IMR-90 (cell line): Measurements from ENCODE around the gene WIPF1. TPM values are rescaled to one million over a fixed set of nuclear protein-coding genes. Genes with fewer than 3 reads are reported as not detected.

ENCODE experiments used
- ATAC-seq: fragments of 200-7000 bp; cut with Tn5 transposase; 2 replicates; pipeline ENCODE4 v1.9.1; 2020; ENCODE audit warnings: low read depth, mild to moderate bottlenecking, moderate library complexity
- BruUV-seq: library from RNA; stranded (reverse); fragments of 400-500 nt; replicated peaks from 2 replicates; lab custom pipeline; 2021; lab: Mats Ljungman, UMichigan
- CTCF ChIA-PET: fragments of 300-600 bp; formaldehyde crosslinking; extraction: SDS; loops from one replicate; lab custom pipeline; 2021; ENCODE audit warnings: antibody characterized with exemption; lab: Yijun Ruan, JAX
- POLR2A ChIA-PET: fragments of 300-600 bp; sonication (Branson Sonifier 250); formaldehyde crosslinking; loops from one replicate; lab custom pipeline; 2022; ENCODE audit warnings: antibody characterized with exemption; ENCODE audit not compliant: unreplicated experiment; lab: Charles Lee
- DNase-seq: peaks from one replicate; pipeline ENCODE4 v3.0.0; 2013
- H2AFZ ChIP-seq: replicated peaks from 2 replicates; pipeline ENCODE3; 2013; ENCODE audit warnings: low read length, mild to moderate bottlenecking; ENCODE audit not compliant: poor library complexity
- H2AK5ac ChIP-seq: 2 replicates; pipeline ENCODE4 v1.6.1; 2013; ENCODE audit warnings: low read depth, low read length, inconsistent platforms
- H2AK9ac ChIP-seq: replicated peaks from 2 replicates; pipeline ENCODE3; 2013; ENCODE audit warnings: mild to moderate bottlenecking, low read depth, low read length, moderate library complexity; ENCODE audit not compliant: poor library complexity
- H2BK120ac ChIP-seq: 2 replicates; pipeline ENCODE4 v1.6.1; 2013; ENCODE audit warnings: low read depth, low read length, inconsistent platforms
- H2BK15ac ChIP-seq: 3 replicates; pipeline ENCODE4 v1.6.1; 2013; ENCODE audit warnings: low read depth, low read length, inconsistent platforms
- H2BK20ac ChIP-seq: 2 replicates; pipeline ENCODE4 v1.6.1; 2013; ENCODE audit warnings: low read depth, mild to moderate bottlenecking, inconsistent platforms, low read length, moderate library complexity
- H2BK5ac ChIP-seq: 2 replicates; pipeline ENCODE4 v1.6.1; 2013; ENCODE audit warnings: mild to moderate bottlenecking, low read depth, low read length, inconsistent platforms; ENCODE audit not compliant: poor library complexity, severe bottlenecking
- H3K14ac ChIP-seq: replicated peaks from 2 replicates; pipeline ENCODE4 v1.6.1; 2013; ENCODE audit warnings: low read depth, low read length, inconsistent platforms
- H3K18ac ChIP-seq: 2 replicates; pipeline ENCODE4 v1.6.1; 2013; ENCODE audit warnings: low read depth, low read length, control low read depth
- H3K23ac ChIP-seq: 2 replicates; pipeline ENCODE4 v1.6.1; 2013; ENCODE audit warnings: low read depth, low read length, inconsistent platforms
- H3K27ac ChIP-seq: 2 replicates; pipeline ENCODE4 v1.5.1; 2013; ENCODE audit warnings: mild to moderate bottlenecking, control low read depth, low read length; ENCODE audit not compliant: insufficient read depth
- H3K27me3 ChIP-seq: 2 replicates; pipeline ENCODE4 v1.6.1; 2013; ENCODE audit warnings: low read length; ENCODE audit not compliant: control insufficient read depth, insufficient read depth
- H3K36me3 ChIP-seq: 2 replicates; pipeline ENCODE4 v1.6.1; 2013; ENCODE audit warnings: low read length, mixed read lengths; ENCODE audit not compliant: control insufficient read depth, insufficient read depth
- H3K4ac ChIP-seq: 2 replicates; pipeline ENCODE4 v1.6.1; 2013; ENCODE audit warnings: low read depth, low read length, inconsistent platforms
- H3K4me1 ChIP-seq: 2 replicates; pipeline ENCODE4 v1.6.1; 2013; ENCODE audit warnings: low read length, mixed read lengths; ENCODE audit not compliant: control insufficient read depth, insufficient read depth
- H3K4me2 ChIP-seq: 2 replicates; pipeline ENCODE4 v1.6.1; 2013; ENCODE audit warnings: low read depth, mild to moderate bottlenecking, control low read depth, low read length, moderate library complexity
- H3K4me3 ChIP-seq: 2 replicates; pipeline ENCODE4 v1.5.1; 2013; ENCODE audit warnings: low read depth, mild to moderate bottlenecking, control low read depth, low read length, moderate library complexity; ENCODE audit not compliant: insufficient read depth
- H3K56ac ChIP-seq: 2 replicates; pipeline ENCODE4 v1.6.1; 2013; ENCODE audit warnings: low read length, inconsistent platforms; ENCODE audit not compliant: insufficient read depth; ENCODE audit errors: extremely low read depth
- H3K79me1 ChIP-seq, 2 experiments: 2 replicates each; pipeline ENCODE4 v1.6.1; 2013; ENCODE audit warnings: low read length in 2 of 2, inconsistent platforms in 1 of 2, low read depth in 1 of 2
- H3K9ac ChIP-seq: 2 replicates; pipeline ENCODE4 v1.6.1; 2013; ENCODE audit warnings: low read depth, low read length, control low read depth
- H3K9me1 ChIP-seq: 2 replicates; pipeline ENCODE4 v1.6.1; 2013; ENCODE audit warnings: low read length, inconsistent platforms; ENCODE audit not compliant: insufficient read depth
- H3K9me3 ChIP-seq: 2 replicates; pipeline ENCODE4 v1.6.1; 2013; ENCODE audit warnings: low read length; ENCODE audit not compliant: control insufficient read depth, insufficient read depth
- H4K20me1 ChIP-seq: 2 replicates; pipeline ENCODE4 v1.6.1; 2013; ENCODE audit warnings: low read length, inconsistent platforms; ENCODE audit not compliant: insufficient read depth
- H4K5ac ChIP-seq: 2 replicates; pipeline ENCODE4 v1.6.1; 2013; ENCODE audit warnings: mild to moderate bottlenecking, low read depth, low read length, control low read depth
- H4K8ac ChIP-seq, 2 experiments: 2 replicates each; pipeline ENCODE4 v1.6.1; 2013; ENCODE audit warnings: low read depth in 2 of 2, low read length in 2 of 2, control low read depth in 1 of 2, inconsistent platforms in 1 of 2
- H4K91ac ChIP-seq: 2 replicates; pipeline ENCODE4 v1.6.1; 2013; ENCODE audit warnings: low read depth, low read length, inconsistent platforms; ENCODE audit not compliant: insufficient read depth
- CEBPB ChIP-seq: IDR thresholded peaks from 2 replicates; pipeline ENCODE4 v1.6.1; 2012; ENCODE audit warnings: low read depth, low read length, improper control_type of control experiment
- CHD1 ChIP-seq: IDR thresholded peaks from 2 replicates; pipeline ENCODE4 v1.6.1; 2012; ENCODE audit warnings: low read depth, low read length, improper control_type of control experiment
- CTCF ChIP-seq: conservative IDR thresholded peaks from 2 replicates; pipeline ENCODE4 v1.5.1; 2012; ENCODE audit warnings: mild to moderate bottlenecking, low read depth, low read length, improper control_type of control experiment
- MAZ ChIP-seq: IDR thresholded peaks from 2 replicates; pipeline ENCODE4 v1.6.1; 2012; ENCODE audit warnings: low read depth, mild to moderate bottlenecking, low read length, improper control_type of control experiment, moderate library complexity, borderline replicate concordance
- MXI1 ChIP-seq: IDR thresholded peaks from 2 replicates; pipeline ENCODE4 v1.6.1; 2012; ENCODE audit warnings: low read depth, mild to moderate bottlenecking, low read length, moderate library complexity, borderline replicate concordance
- POLR2A ChIP-seq: IDR thresholded peaks from 2 replicates; pipeline ENCODE4 v1.6.1; 2012; ENCODE audit warnings: mild to moderate bottlenecking, low read depth, low read length
- RAD21 ChIP-seq: IDR thresholded peaks from 2 replicates; pipeline ENCODE4 v1.6.1; 2012; ENCODE audit warnings: low read length, improper control_type of control experiment
- RCOR1 ChIP-seq: IDR thresholded peaks from 2 replicates; pipeline ENCODE4 v1.6.1; 2012; ENCODE audit warnings: mild to moderate bottlenecking, low read length, improper control_type of control experiment; ENCODE audit not compliant: insufficient replicate concordance
- RFX5 ChIP-seq: IDR thresholded peaks from 2 replicates; pipeline ENCODE4 v1.8.0; 2012; ENCODE audit warnings: low read depth, mild to moderate bottlenecking, low read length, moderate library complexity
- SMC3 ChIP-seq: fragments of 150-350 bp; IDR thresholded peaks from 2 replicates; pipeline ENCODE4 v1.6.1; 2016; ENCODE audit warnings: low read depth, mild to moderate bottlenecking, antibody characterized with exemption, low read length, moderate library complexity
- USF2 ChIP-seq: fragments of 150-350 bp; IDR thresholded peaks from 2 replicates; pipeline ENCODE4 v1.6.1; 2017; ENCODE audit warnings: mild to moderate bottlenecking, antibody characterized with exemption, low read length, low read depth
- dilution Hi-C: fragments of 300-500 bp; cut with HindIII; formaldehyde crosslinking; loops from one replicate; pipeline ENCODE4 v1.14.3; 2018; ENCODE audit warnings: low sequenced_read_pairs; ENCODE audit not compliant: unreplicated experiment
- in situ Hi-C: fragments of 300-500 bp; cut with MboI; formaldehyde crosslinking; loops from 3 replicates; pipeline ENCODE4 v1.14.3; 2019; ENCODE audit warnings: low sequenced_read_pairs, inconsistent platforms, mixed read lengths
- intact Hi-C: fragments of 100-400 bp; cut with micrococcal nuclease; formaldehyde crosslinking; loops from 2 replicates; pipeline ENCODE4 v1.10.0; 2022
- polyA plus RNA-seq, 3 experiments: library from polyadenylated mRNA; depleted of rRNA; stranded (reverse); fragments of >200 nt; gene quantifications; 2 replicates each; pipeline ENCODE4 v1.2.3, GENCODE V29; 2012; ENCODE audit warnings: low replicate concordance in 1 of 3
- total RNA-seq: library from RNA; depleted of rRNA; stranded (reverse); fragments of >200 nt; gene quantifications from 2 replicates; pipeline ENCODE4 v1.2.3, GENCODE V29; 2012

Gene WIPF1
- total and polyA plus RNA-seq, 2 of the 4 experiments (the other 2 are of a cell fraction): 2.7 to 13.5 TPM

GRCh38 chr2:174577967-174578589 is 19.5 kb downstream of the WIPF1 start:
- intact Hi-C loops: loop anchor here (1.0 kb wide), 2 partner anchors 105 to 110 kb away; no protein-coding TSS in a partner anchor

More at GRCh38 chr2:174577967-174578589, 19.5 kb downstream of the WIPF1 start:
- H4K5ac ChIP-seq: no peak overlapping the region
- H3K36me3 ChIP-seq: peaks cover 12% of the 10 kb centered on the region
- no peak overlapping the region for H2BK5ac ChIP-seq
- H3K14ac ChIP-seq: no peak overlapping the region
- no peak overlapping the region for H2BK15ac ChIP-seq
- H2BK20ac ChIP-seq: no peak overlapping the region
- no peak overlapping the region for H2AFZ ChIP-seq
- H2AK5ac ChIP-seq: no peak overlapping the region
- ATAC-seq (peak; percentile 86), DNase-seq (peak; percentile 73)
- no peaks in the 10 kb centered on the region for H3K27me3 ChIP-seq
- no peaks in the 10 kb centered on the region for H3K9me3 ChIP-seq
- H3K4ac ChIP-seq: no peak overlapping the region
- H3K4me2 ChIP-seq: no peak overlapping the region
- H3K4me3 ChIP-seq: no peak overlapping the region
- no peaks in the 10 kb centered on the region for H4K20me1 ChIP-seq
- in situ Hi-C loops (loop anchor here (5.0 kb wide), 1 partner anchor 114 kb away; no protein-coding TSS in a partner anchor), dilution Hi-C loops (no loop called here)
- H3K27ac ChIP-seq: no peak overlapping the region
- ChIA-PET CTCF (interaction anchor here (0.6 to 2.5 kb wide), 12 partner anchors 9 to 185 kb away, joined by 3 to 25 read pairs (median 3); no protein-coding TSS in a partner anchor), POLR2A (interaction anchor here (0.6 kb wide), 1 partner anchor 107 kb away, joined by 3 read pairs; no protein-coding TSS in a partner anchor)
- H3K79me1 ChIP-seq: no peaks in the 10 kb centered on the region; a peak in 1 of 4 replicates
- H4K91ac ChIP-seq: no peak overlapping the region
- no peak overlapping the region for H3K23ac ChIP-seq
- H3K56ac ChIP-seq: no peak overlapping the region
- no peak overlapping the region for H2BK120ac ChIP-seq
- no peaks in the 10 kb centered on the region for H3K9me1 ChIP-seq
- no peaks in the 10 kb centered on the region; the same call in 1 of the 2 replicates for H3K4me1 ChIP-seq
- H3K9ac ChIP-seq: no peak overlapping the region
- no TSS peak for BruUV-seq
- no peak overlapping the region for H3K18ac ChIP-seq
- H4K8ac ChIP-seq: no peak overlapping the region
- TF ChIP-seq RAD21 (peak; percentile 90), CHD1 (no peak), USF2 (no peak), RCOR1 (no peak), MAZ (no peak), POLR2A (0 out of 2 replicates have a peak, but pooled peaks have one; percentile 22), MXI1 (no peak), RFX5 (no peak), SMC3 (peak; percentile 90), CEBPB (peak; percentile 95), CTCF (peak; percentile 86)
- H2AK9ac ChIP-seq: no peak overlapping the region
